ENCODE data around the gene WDR74. TPM values are rescaled to one million over a fixed set of nuclear protein-coding genes. Genes with fewer than 3 reads are reported as not detected.

WDR74 gene
- total and polyA plus RNA-seq, 2 of the 13 experiments (the other 11 are each of a cell fraction or from before 2014, with no cell fraction given): 77.0 to 83.3 TPM

GRCh38 chr11:62839050-62839945, at the start of gene WDR74 (continued):
- TF ChIP-seq AKAP8 (CRISPR knock-in tag; IDR thresholded peaks at IDR 0.05) (peak; percentile 31; the same call in 1 of the 2 replicates), NFE2L1 (CRISPR knock-in tag; IDR thresholded peaks at IDR 0.05; ENCODE audit: borderline replicate concordance) (no peak), ZNF609 (CRISPR knock-in tag; IDR thresholded peaks at IDR 0.05; ENCODE audit: borderline replicate concordance) (peak; percentile 74), NPAS2 (CRISPR knock-in tag; IDR thresholded peaks at IDR 0.05; ENCODE audit: borderline replicate concordance) (no peak), SYNCRIP (IDR thresholded peaks at IDR 0.05; ENCODE audit: insufficient read depth, low read depth, low read length) (no peak), MYNN (CRISPR knock-in tag; IDR thresholded peaks at IDR 0.05; ENCODE audit: low read depth) (peak; percentile 58; the same call in 1 of the 2 replicates), RAD51 (IDR thresholded peaks at IDR 0.05; ENCODE audit: borderline replicate concordance) (no peak), SOX5 (CRISPR knock-in tag; IDR thresholded peaks at IDR 0.05; ENCODE audit: borderline replicate concordance) (peak; percentile 44; the same call in 1 of the 2 replicates), ZNF230 (CRISPR knock-in tag; IDR thresholded peaks at IDR 0.05) (peak; percentile 90), ETS1 (CRISPR knock-in tag; IDR thresholded peaks at IDR 0.05) (no peak), BRCA1 (CRISPR knock-in tag; IDR thresholded peaks at IDR 0.05) (no peak), SUZ12 (IDR thresholded peaks at IDR 0.05; ENCODE audit: low read depth, low read length) (no peak), GMEB2 (CRISPR knock-in tag; IDR thresholded peaks at IDR 0.05; ENCODE audit: low read depth) (peak; percentile 54; the same call in 1 of the 2 replicates), DMAP1 (CRISPR knock-in tag; IDR thresholded peaks at IDR 0.05) (peak; percentile 98), SIX1 (CRISPR knock-in tag; IDR thresholded peaks at IDR 0.05; ENCODE audit: borderline replicate concordance) (no peak), ZSCAN29 (CRISPR knock-in tag; conservative IDR thresholded peaks at IDR 0.05) (no peak; the same call in 1 of the 2 replicates), ZNF773 (CRISPR knock-in tag; IDR thresholded peaks at IDR 0.05; ENCODE audit: borderline replicate concordance) (no peak), CERS6 (CRISPR knock-in tag; IDR thresholded peaks at IDR 0.05) (no peak), STAT5B (CRISPR knock-in tag; IDR thresholded peaks at IDR 0.05) (peak; percentile 61; the same call in 1 of the 2 replicates), DNMT1 (CRISPR knock-in tag; IDR thresholded peaks at IDR 0.05) (no peak), SMYD3 (CRISPR knock-in tag; IDR thresholded peaks at IDR 0.05) (peak; percentile 55; the same call in 1 of the 2 replicates), SP140L (CRISPR knock-in tag; IDR thresholded peaks at IDR 0.05; ENCODE audit: borderline replicate concordance) (peak; percentile 79; the same call in 1 of the 2 replicates)

Data from HepG2 (cell line).